Endothelial cell of umbilical vein (primary cell): ENCODE measurements around the gene IRF5. TPM values are rescaled to one million over a fixed set of nuclear protein-coding genes. Genes with fewer than 3 reads are reported as not detected.

Experiments
- BruUV-seq: library from RNA; stranded (reverse); fragments of 400-500 nt; replicated peaks from 2 replicates; lab custom pipeline; 2021; lab: Mats Ljungman, UMichigan
- CTCF ChIA-PET: fragments of 300-600, 350-600 bp; sonication (Branson Sonifier 250); formaldehyde crosslinking; loops from one replicate; lab custom pipeline; 2021; ENCODE audit warnings: antibody characterized with exemption, inconsistent platforms; lab: Charles Lee
- POLR2A ChIA-PET: fragments of 300-600, 350-600 bp; sonication (Branson Sonifier 250); formaldehyde crosslinking; loops from one replicate; lab custom pipeline; 2021; ENCODE audit warnings: antibody characterized with exemption, inconsistent platforms; lab: Charles Lee
- DNase-seq: peaks from one replicate; pipeline ENCODE4 v3.0.0-alpha.2; 2011; ENCODE audit warnings: low read depth, low spot score
- FAIRE-seq: peaks from 2 replicates; lab custom pipeline; 2011; peaks lifted over from hg19 to GRCh38; lab: Jason Lieb, UNC
- H2AFZ ChIP-seq: 2 replicates; pipeline ENCODE4 v1.6.0; 2012; ENCODE audit warnings: low read depth, low read length, control low read depth, inconsistent platforms
- H3K27ac ChIP-seq: 2 replicates; pipeline ENCODE4 v1.5.1; 2011; ENCODE audit warnings: low read depth, mild to moderate bottlenecking, control low read depth, low read length, moderate library complexity; ENCODE audit not compliant: insufficient read depth
- H3K27me3 ChIP-seq, 2 experiments: 2 replicates each; pipeline versions ENCODE4 v1.6.0 to v1.6.1; 2011; ENCODE audit warnings: low read length in 2 of 2, mixed read lengths in 1 of 2; ENCODE audit not compliant: control insufficient read depth in 2 of 2, insufficient read depth in 2 of 2
- H3K36me3 ChIP-seq, 2 experiments: 2 replicates in 1 of 2; 3 replicates in 1 of 2; pipeline ENCODE4 v1.5.1; 2011; ENCODE audit warnings: low read length in 2 of 2, mild to moderate bottlenecking in 1 of 2, moderate library complexity in 1 of 2; ENCODE audit not compliant: control insufficient read depth in 2 of 2, insufficient read depth in 2 of 2; ENCODE audit errors: extremely low read depth in 1 of 2
- H3K4me1 ChIP-seq: 3 replicates; pipeline ENCODE4 v1.5.1; 2011; ENCODE audit warnings: mild to moderate bottlenecking, low read length; ENCODE audit not compliant: control insufficient read depth, insufficient read depth; ENCODE audit errors: extremely low read depth
- H3K4me2 ChIP-seq: 2 replicates; pipeline ENCODE4 v1.6.1; 2011; ENCODE audit warnings: low read length, control low read depth, mixed read lengths; ENCODE audit not compliant: insufficient read depth
- H3K4me3 ChIP-seq, 3 experiments: fragments of 200-600 bp in 1 of 3; sonication (generic), shearing (Covaris generic) in 1 of 3; replicated peaks in 1 of 3; 2 replicates each; pipeline ENCODE4 v1.5.1; 2011 to 2016; ENCODE audit warnings: control low read depth in 3 of 3, low read length in 3 of 3, mild to moderate bottlenecking in 2 of 3, inconsistent platforms in 1 of 3, low read depth in 1 of 3, moderate library complexity in 1 of 3; ENCODE audit not compliant: insufficient read depth in 1 of 3
- H3K79me2 ChIP-seq: 2 replicates; pipeline ENCODE4 v1.6.0; 2012; ENCODE audit warnings: low read length, inconsistent platforms; ENCODE audit not compliant: control insufficient read depth, insufficient read depth
- H3K9ac ChIP-seq: replicated peaks from 2 replicates; pipeline ENCODE3; 2011; ENCODE audit warnings: low read length, control low read depth; ENCODE audit not compliant: insufficient read depth; ENCODE audit errors: extremely low read depth
- H3K9me1 ChIP-seq: replicated peaks from 3 replicates; pipeline ENCODE4 v1.6.0; 2011; ENCODE audit warnings: mild to moderate bottlenecking, low read length; ENCODE audit not compliant: control insufficient read depth, insufficient read depth; ENCODE audit errors: extremely low read depth
- H3K9me3 ChIP-seq: replicated peaks from 2 replicates; pipeline ENCODE4 v1.5.1; 2012; ENCODE audit warnings: low read length, inconsistent platforms; ENCODE audit not compliant: control insufficient read depth, insufficient read depth
- H4K20me1 ChIP-seq: replicated peaks from 2 replicates; pipeline ENCODE3; 2011; ENCODE audit warnings: mild to moderate bottlenecking, low read length; ENCODE audit not compliant: control insufficient read depth, insufficient read depth; ENCODE audit errors: extremely low read depth
- CTCF ChIP-seq, 2 donors: IDR thresholded peaks; 1 replicate in 1 of 2; 2 replicates in 1 of 2; pipeline ENCODE4 v1.5.1; 2011; ENCODE audit warnings: low read length in 2 of 2, mild to moderate bottlenecking in 2 of 2, moderate library complexity in 2 of 2, control low read depth in 1 of 2, inconsistent platforms in 1 of 2, low read depth in 1 of 2; ENCODE audit not compliant: insufficient read depth in 1 of 2; ENCODE audit errors: extremely low read depth in 1 of 2
- EZH2 ChIP-seq: IDR thresholded peaks from 2 replicates; pipeline ENCODE4 v1.6.1; 2012; ENCODE audit warnings: borderline replicate concordance, low read depth, mild to moderate bottlenecking, moderate library complexity, low read length, inconsistent platforms; ENCODE audit not compliant: severe bottlenecking
- FOS ChIP-seq: IDR thresholded peaks from 2 replicates; pipeline ENCODE4 v1.6.1; 2011; ENCODE audit warnings: mild to moderate bottlenecking, low read length, moderate library complexity, borderline replicate concordance; ENCODE audit not compliant: insufficient read depth
- GATA2 ChIP-seq: IDR thresholded peaks from 2 replicates; pipeline ENCODE4 v1.7.0; 2011; ENCODE audit warnings: low read depth, mild to moderate bottlenecking, moderate library complexity, mixed read lengths, low read length; ENCODE audit not compliant: insufficient read length, insufficient read depth
- JUN ChIP-seq: IDR thresholded peaks from 2 replicates; pipeline ENCODE4 v1.6.1; 2011; ENCODE audit warnings: borderline replicate concordance, low read depth; ENCODE audit not compliant: insufficient read length, insufficient read depth
- MYC ChIP-seq: IDR thresholded peaks from one replicate; pipeline ENCODE4 v1.6.1; 2011; ENCODE audit warnings: mild to moderate bottlenecking, low read depth, low read length
- POLR2A ChIP-seq: IDR thresholded peaks from 2 replicates; pipeline ENCODE4 v1.6.1; 2012; ENCODE audit warnings: low read depth, mild to moderate bottlenecking, control low read depth, low read length
- POLR2AphosphoS5 ChIP-seq: IDR thresholded peaks from 2 replicates; pipeline ENCODE4 v1.6.1; 2012; ENCODE audit warnings: low read depth, mild to moderate bottlenecking, control low read depth, low read length, moderate library complexity; ENCODE audit not compliant: insufficient read depth
- dilution Hi-C: fragments of 300-500 bp; cut with MboI; formaldehyde crosslinking; loops from one replicate; pipeline ENCODE4 v1.15.0; 2019; ENCODE audit warnings: low sequenced_read_pairs; ENCODE audit not compliant: extremely low pct_ligation_motif_present
- intact Hi-C: fragments of 100-400 bp; cut with micrococcal nuclease; formaldehyde crosslinking; loops from one replicate; pipeline ENCODE4 v1.10.0; 2022
- polyA plus RNA-seq, 4 experiments: library from polyadenylated mRNA; depleted of rRNA in 3 of 4; stranded (reverse) in 3 of 4; unstranded in 1 of 4; fragments of >200 nt; gene quantifications; 2 replicates each; pipeline versions ENCODE4 v1.2.1 to v1.2.3, GENCODE V29; 2011 to 2012; ENCODE audit warnings: missing spikeins in 1 of 4
- total RNA-seq: library from RNA; stranded (reverse); gene quantifications from 2 replicates; pipeline ENCODE4 v1.2.3, GENCODE V29; 2021
- TF ChIP-seq, protein P1 (sequence below): IDR thresholded peaks from 2 replicates; pipeline ENCODE4 v1.6.1; 2011; ENCODE audit not compliant: insufficient read depth, insufficient read length

IRF5 gene
- total and polyA plus RNA-seq, 2 donors (not counting 3 experiments of a cell fraction or from before 2014, with no cell fraction given) = 0.31 to 0.36 TPM

- dilution Hi-C loops = no loop called here
- Histone ChIP-seq H3K4me3 (no peak overlapping the region), H2AFZ (no peak overlapping the region), H3K4me1 (no peaks in the 10 kb centered on the region), H3K27me3 (peaks cover 6 to 19% of the 10 kb centered on the region in 2 experiments), H3K27ac (no peak overlapping the region), H3K9me3 (no peaks in the 10 kb centered on the region), H3K4me2 (no peak overlapping the region), H3K9me1 (no peaks in the 10 kb centered on the region), H3K36me3 (no peaks in the 10 kb centered on the region), H3K79me2 (no peaks in the 10 kb centered on the region), H4K20me1 (no peaks in the 10 kb centered on the region), H3K9ac (no peak overlapping the region)
- FAIRE-seq = no peak
- no TSS peak for BruUV-seq
- intact Hi-C loops = no loop called here
- ChIA-PET POLR2A (no interaction called here), CTCF (no interaction called here)
- DNase-seq = no peak
- TF ChIP-seq, protein P1, sequence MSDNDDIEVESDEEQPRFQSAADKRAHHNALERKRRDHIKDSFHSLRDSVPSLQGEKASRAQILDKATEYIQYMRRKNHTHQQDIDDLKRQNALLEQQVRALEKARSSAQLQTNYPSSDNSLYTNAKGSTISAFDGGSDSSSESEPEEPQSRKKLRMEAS = no peak
- TF ChIP-seq MYC (no peak), GATA2 (no peak), POLR2A (no peak), EZH2 (no peak), CTCF (IDR thresholded peaks at IDR 0.05; ENCODE audit: extremely low read depth in 1 of 2, insufficient read depth in 1 of 2, low read depth in 1 of 2, low read length in 2 of 2) (no peak), JUN (no peak), FOS (no peak), POLR2AphosphoS5 (no peak)
These were observed 43.7 kb upstream of the IRF5 start for GRCh38 chr7:128894101-128894440.
